ENCODE measurements around the gene RPL37. TPM values are rescaled to one million over a fixed set of nuclear protein-coding genes. Genes with fewer than 3 reads are reported as not detected.
"Not testable (repeated sequence)": the region's sequence is repeated elsewhere in the genome, so short reads cannot be mapped to it uniquely, and the experiment has no call there.

Gene RPL37
- total RNA-seq, 1 donor from 2014 or later: 1,654 TPM

- DNase-seq (ENCODE audit: extremely low spot score, unreplicated experiment): no peak
- no peak overlapping the region for H3K4me3 Mint-ChIP-seq
- TF ChIP-seq, protein P1, sequence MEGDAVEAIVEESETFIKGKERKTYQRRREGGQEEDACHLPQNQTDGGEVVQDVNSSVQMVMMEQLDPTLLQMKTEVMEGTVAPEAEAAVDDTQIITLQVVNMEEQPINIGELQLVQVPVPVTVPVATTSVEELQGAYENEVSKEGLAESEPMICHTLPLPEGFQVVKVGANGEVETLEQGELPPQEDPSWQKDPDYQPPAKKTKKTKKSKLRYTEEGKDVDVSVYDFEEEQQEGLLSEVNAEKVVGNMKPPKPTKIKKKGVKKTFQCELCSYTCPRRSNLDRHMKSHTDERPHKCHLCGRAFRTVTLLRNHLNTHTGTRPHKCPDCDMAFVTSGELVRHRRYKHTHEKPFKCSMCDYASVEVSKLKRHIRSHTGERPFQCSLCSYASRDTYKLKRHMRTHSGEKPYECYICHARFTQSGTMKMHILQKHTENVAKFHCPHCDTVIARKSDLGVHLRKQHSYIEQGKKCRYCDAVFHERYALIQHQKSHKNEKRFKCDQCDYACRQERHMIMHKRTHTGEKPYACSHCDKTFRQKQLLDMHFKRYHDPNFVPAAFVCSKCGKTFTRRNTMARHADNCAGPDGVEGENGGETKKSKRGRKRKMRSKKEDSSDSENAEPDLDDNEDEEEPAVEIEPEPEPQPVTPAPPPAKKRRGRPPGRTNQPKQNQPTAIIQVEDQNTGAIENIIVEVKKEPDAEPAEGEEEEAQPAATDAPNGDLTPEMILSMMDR (conservative IDR thresholded peaks at IDR 0.05): no peak
- H3K9me3 Mint-ChIP-seq: no peaks in the 10 kb centered on the region
- no peaks in the 10 kb centered on the region for H3K27me3 Mint-ChIP-seq
- peaks cover 19% of the 10 kb centered on the region for H3K36me3 Mint-ChIP-seq
- H3K4me1 Mint-ChIP-seq (ENCODE audit: unreplicated experiment): peaks cover 13% of the 10 kb centered on the region
- H3K27ac Mint-ChIP-seq: no peak overlapping the region
These were observed 47.0 kb downstream of the RPL37 start for GRCh38 chr5:40787986-40788385.

DNA sequence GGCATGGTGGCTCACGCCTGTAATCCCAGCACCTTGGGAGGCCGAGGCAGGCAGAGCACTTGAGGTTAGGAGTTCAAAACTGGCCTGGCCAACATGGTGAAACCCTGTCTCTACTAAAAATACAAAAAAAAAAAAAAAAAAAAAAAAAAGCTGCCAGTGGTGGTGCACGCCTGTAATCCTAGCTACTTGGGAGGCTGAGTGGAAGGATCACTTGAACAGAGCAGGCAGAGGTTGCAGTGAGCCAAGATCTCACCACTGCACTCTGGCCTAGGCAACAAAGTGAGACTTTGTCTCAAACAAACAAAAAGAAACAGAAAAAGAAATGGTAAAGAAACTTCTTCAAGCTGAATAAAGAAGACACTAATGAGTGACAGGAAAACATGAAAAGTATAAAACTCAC, 48.4 kb downstream of the RPL37 start:
- Mint-ChIP-seq H3K36me3 (peaks cover 19% of the 10 kb centered on the region), H3K4me1 (ENCODE audit: unreplicated experiment) (peaks cover 16% of the 10 kb centered on the region)
- DNase-seq (ENCODE audit: extremely low spot score, unreplicated experiment); H3K27me3 Mint-ChIP-seq; H3K9me3 Mint-ChIP-seq; H3K4me3 Mint-ChIP-seq; H3K27ac Mint-ChIP-seq: not testable (repeated sequence)

DNA sequence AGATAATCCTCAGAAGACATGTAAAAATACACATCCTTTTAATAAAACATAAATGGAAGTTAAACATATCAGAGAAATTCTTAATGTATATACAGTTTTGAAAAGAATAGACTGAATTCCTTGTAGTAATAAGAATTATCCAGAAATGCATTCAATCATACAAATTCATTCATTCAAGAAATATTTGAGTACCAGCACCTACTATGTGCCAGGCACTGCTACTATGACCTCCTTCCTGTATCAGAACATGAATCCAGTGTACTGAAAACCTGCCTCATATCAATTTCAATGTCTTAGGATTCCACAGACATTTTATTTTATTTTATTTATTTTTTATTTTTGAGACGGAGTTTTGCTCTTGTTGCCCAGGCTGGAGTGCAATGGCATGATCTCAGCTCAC, 50.1 kb downstream of the RPL37 start:
- H3K9me3 Mint-ChIP-seq: no peaks in the 10 kb centered on the region
- no peak overlapping the region for H3K4me3 Mint-ChIP-seq
- no peak overlapping the region for H3K27ac Mint-ChIP-seq
- peaks cover 19% of the 10 kb centered on the region for H3K36me3 Mint-ChIP-seq
- peaks cover 9% of the 10 kb centered on the region for H3K4me1 Mint-ChIP-seq (ENCODE audit: unreplicated experiment)
- TF ChIP-seq, protein P1 (conservative IDR thresholded peaks at IDR 0.05): no peak
- H3K27me3 Mint-ChIP-seq: no peaks in the 10 kb centered on the region
- no peak for DNase-seq (ENCODE audit: extremely low spot score, unreplicated experiment)

GRCh38 chr5:40784027-40784653, 50.9 kb downstream of the RPL37 start:
- Mint-ChIP-seq H3K36me3 (peaks cover 19% of the 10 kb centered on the region), H3K4me3 (peak overlapping the region; percentile 61), H3K27me3 (no peaks in the 10 kb centered on the region), H3K9me3 (no peaks in the 10 kb centered on the region), H3K4me1 (ENCODE audit: unreplicated experiment) (peaks cover 9% of the 10 kb centered on the region), H3K27ac (no peak overlapping the region)
- DNase-seq (ENCODE audit: extremely low spot score, unreplicated experiment): no peak
- TF ChIP-seq, protein P1 (conservative IDR thresholded peaks at IDR 0.05): no peak

- TF ChIP-seq, protein P1 (conservative IDR thresholded peaks at IDR 0.05): no peak
- H3K27me3 Mint-ChIP-seq: no peaks in the 10 kb centered on the region
- no peaks in the 10 kb centered on the region for H3K9me3 Mint-ChIP-seq
- H3K36me3 Mint-ChIP-seq: peaks cover 8% of the 10 kb centered on the region
- H3K4me3 Mint-ChIP-seq: no peak overlapping the region
- H3K4me1 Mint-ChIP-seq (ENCODE audit: unreplicated experiment): peaks cover 9% of the 10 kb centered on the region
- DNase-seq (ENCODE audit: extremely low spot score, unreplicated experiment): no peak
- no peak overlapping the region for H3K27ac Mint-ChIP-seq
These were observed 53.1 kb downstream of the RPL37 start for GRCh38 chr5:40781843-40782409.

- no peaks in the 10 kb centered on the region for H3K27me3 Mint-ChIP-seq
- peaks cover 18% of the 10 kb centered on the region for H3K4me1 Mint-ChIP-seq (ENCODE audit: unreplicated experiment)
- no peak overlapping the region for H3K4me3 Mint-ChIP-seq
- no peaks in the 10 kb centered on the region for H3K9me3 Mint-ChIP-seq
- TF ChIP-seq, protein P1 (conservative IDR thresholded peaks at IDR 0.05): no peak
- H3K27ac Mint-ChIP-seq: no peak overlapping the region
- no peak for DNase-seq (ENCODE audit: extremely low spot score, unreplicated experiment)
- peaks cover 10% of the 10 kb centered on the region for H3K36me3 Mint-ChIP-seq
These were observed 54.2 kb downstream of the RPL37 start for GRCh38 chr5:40780858-40781257.
